Measurements from ENCODE around the gene INCA1.
A peak's percentile ranks its signal among the peaks of the same experiment; 100 is the strongest.

Gene INCA1

GRCh38 chr17:4970273-4970672 lies 27.0 kb downstream of the INCA1 start:
- no peak overlapping the region for H3K4me3 ChIP-seq (ENCODE audit: low read depth, low read length)
- TF ChIP-seq, protein P1, sequence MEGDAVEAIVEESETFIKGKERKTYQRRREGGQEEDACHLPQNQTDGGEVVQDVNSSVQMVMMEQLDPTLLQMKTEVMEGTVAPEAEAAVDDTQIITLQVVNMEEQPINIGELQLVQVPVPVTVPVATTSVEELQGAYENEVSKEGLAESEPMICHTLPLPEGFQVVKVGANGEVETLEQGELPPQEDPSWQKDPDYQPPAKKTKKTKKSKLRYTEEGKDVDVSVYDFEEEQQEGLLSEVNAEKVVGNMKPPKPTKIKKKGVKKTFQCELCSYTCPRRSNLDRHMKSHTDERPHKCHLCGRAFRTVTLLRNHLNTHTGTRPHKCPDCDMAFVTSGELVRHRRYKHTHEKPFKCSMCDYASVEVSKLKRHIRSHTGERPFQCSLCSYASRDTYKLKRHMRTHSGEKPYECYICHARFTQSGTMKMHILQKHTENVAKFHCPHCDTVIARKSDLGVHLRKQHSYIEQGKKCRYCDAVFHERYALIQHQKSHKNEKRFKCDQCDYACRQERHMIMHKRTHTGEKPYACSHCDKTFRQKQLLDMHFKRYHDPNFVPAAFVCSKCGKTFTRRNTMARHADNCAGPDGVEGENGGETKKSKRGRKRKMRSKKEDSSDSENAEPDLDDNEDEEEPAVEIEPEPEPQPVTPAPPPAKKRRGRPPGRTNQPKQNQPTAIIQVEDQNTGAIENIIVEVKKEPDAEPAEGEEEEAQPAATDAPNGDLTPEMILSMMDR (IDR thresholded peaks at IDR 0.05; ENCODE audit: low read depth, low read length): no peak

DNA sequence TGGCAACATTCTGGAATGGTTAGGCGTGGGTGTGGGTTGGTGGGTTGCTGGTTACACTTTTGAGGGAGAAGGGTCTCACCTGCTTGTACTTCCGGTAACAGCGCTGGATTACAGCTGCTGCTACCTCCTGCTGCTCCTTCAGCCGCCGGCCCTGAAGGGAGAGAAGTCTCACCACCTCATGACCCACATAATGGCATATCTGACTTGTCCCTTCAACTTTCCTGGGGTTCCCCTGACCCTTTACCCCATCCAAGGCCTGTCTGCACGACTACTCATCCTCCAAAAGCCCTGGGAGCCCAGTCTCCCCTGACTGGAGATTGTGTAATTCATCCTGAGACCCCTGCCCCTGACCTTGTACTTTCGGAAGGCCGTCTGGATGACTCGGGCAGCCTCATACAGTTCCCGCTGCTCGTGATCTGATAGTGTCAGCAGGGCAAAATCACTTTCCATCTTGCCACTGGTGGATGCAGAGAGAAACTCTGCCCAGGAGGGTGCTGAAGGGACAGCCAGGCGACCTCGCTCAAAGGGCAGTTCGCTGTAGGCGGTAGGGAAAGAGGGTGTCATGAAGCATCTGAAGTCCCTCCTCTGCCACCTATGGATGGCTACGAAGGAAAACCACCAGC lies 27.7 kb downstream of the INCA1 start:
- peak overlapping the region; percentile 12; the same call in 1 of the 2 replicates for H3K4me3 ChIP-seq (ENCODE audit: low read depth, low read length)
- TF ChIP-seq, protein P1 (IDR thresholded peaks at IDR 0.05; ENCODE audit: low read depth, low read length): no peak

DNA sequence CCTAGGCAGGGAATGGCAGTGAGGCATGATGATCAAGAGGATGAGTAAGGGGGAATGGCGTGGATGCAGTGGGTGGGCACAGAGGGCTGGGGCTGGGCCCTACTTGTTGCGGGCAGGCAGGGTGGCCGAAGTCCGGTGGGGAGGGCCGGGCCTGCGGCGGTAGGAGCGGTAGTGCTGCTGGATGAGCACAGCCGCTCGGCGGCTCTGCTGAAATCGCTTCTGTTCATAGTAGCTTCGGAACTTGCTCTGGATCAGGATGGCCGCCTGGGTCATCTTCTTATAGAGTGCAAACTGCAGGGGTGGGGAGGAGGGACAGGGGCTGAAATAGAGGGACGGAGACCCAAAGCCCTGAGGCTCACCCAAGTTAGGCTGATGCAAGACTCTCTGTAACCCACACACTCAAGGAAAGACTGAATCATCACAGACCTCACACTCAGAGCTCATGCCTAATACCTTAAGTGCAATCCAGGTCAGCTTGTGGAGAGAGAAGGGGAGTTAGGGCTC lies 28.2 kb downstream of the INCA1 start:
- TF ChIP-seq, protein P1 (IDR thresholded peaks at IDR 0.05; ENCODE audit: low read depth, low read length): no peak
- peak overlapping the region; percentile 78 for H3K4me3 ChIP-seq (ENCODE audit: low read depth, low read length)

DNA sequence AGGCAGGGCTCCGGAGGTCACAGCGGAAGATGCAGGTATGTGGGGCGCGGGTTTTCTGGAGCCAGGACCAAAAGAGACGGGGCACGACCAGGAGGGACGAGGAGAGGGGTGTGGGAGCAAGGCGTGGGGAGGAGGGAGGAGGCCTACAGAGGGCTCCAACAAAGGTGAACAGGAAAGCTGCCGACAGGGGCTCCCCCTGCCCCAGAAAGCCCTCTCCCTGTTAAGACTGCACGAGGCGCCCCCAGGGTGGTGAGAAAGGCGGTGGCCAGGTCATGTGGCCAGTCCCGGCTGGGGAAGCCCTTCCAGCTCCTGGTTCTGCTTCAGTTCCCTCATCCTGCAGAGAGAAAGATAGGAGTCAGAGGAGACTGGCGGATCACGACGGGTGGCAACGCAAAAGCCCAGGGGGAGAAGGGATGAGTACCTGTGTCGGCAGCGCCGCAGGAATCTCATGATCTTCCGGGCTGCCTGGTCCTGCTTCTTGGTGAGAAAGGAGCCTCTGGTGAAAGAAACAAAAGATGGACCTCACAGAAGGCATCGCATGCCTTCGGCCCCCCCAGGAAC lies 28.8 kb downstream of the INCA1 start:
- peak overlapping the region; percentile 78 for H3K4me3 ChIP-seq (ENCODE audit: low read depth, low read length)
- TF ChIP-seq, protein P1 (IDR thresholded peaks at IDR 0.05; ENCODE audit: low read depth, low read length): no peak

- TF ChIP-seq, protein P1 (IDR thresholded peaks at IDR 0.05; ENCODE audit: low read depth, low read length): no peak
- peak within 1 kb of the TSS; percentile 78 for H3K4me3 ChIP-seq (ENCODE audit: low read depth, low read length)
Measured at GRCh38 chr17:4967539-4968485, 29.5 kb downstream of the INCA1 start, which contains the start of gene SPAG7. SPAG7 (minus strand) TSS chr17:4967817; CDS start chr17:4967804, 13 bp downstream.

GRCh38 chr17:4966844-4967538 lies 30.3 kb downstream of the INCA1 start:
- peak overlapping the region; percentile 78 for H3K4me3 ChIP-seq (ENCODE audit: low read depth, low read length)
- TF ChIP-seq, protein P1 (IDR thresholded peaks at IDR 0.05; ENCODE audit: low read depth, low read length): no peak

Data from WI38 (cell line).